ENCODE results near the gene WWP2.

Gene WWP2

DNA sequence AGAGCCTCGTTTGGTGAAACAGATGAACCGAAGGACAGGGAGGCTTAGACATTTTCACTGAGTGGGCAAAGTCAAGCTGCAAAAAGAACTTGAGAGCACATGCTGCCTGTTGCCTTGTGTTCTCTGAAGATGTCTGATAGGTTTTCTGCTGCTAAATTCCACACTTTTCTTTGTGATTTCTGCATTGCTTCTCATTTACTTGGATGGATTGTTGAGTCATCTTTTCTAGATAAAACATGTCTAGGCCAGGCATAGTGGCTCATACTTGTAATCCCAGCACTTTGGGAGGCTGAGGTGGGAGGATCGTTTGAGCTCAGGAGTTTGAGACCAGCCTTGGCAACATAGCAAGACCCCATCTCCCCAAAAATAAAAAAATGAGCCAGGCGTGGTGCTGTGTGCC lies 108.6 kb downstream of the WWP2 start:
- TF ChIP-seq, protein P1, sequence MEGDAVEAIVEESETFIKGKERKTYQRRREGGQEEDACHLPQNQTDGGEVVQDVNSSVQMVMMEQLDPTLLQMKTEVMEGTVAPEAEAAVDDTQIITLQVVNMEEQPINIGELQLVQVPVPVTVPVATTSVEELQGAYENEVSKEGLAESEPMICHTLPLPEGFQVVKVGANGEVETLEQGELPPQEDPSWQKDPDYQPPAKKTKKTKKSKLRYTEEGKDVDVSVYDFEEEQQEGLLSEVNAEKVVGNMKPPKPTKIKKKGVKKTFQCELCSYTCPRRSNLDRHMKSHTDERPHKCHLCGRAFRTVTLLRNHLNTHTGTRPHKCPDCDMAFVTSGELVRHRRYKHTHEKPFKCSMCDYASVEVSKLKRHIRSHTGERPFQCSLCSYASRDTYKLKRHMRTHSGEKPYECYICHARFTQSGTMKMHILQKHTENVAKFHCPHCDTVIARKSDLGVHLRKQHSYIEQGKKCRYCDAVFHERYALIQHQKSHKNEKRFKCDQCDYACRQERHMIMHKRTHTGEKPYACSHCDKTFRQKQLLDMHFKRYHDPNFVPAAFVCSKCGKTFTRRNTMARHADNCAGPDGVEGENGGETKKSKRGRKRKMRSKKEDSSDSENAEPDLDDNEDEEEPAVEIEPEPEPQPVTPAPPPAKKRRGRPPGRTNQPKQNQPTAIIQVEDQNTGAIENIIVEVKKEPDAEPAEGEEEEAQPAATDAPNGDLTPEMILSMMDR (IDR thresholded peaks at IDR 0.05), result no peak

DNA sequence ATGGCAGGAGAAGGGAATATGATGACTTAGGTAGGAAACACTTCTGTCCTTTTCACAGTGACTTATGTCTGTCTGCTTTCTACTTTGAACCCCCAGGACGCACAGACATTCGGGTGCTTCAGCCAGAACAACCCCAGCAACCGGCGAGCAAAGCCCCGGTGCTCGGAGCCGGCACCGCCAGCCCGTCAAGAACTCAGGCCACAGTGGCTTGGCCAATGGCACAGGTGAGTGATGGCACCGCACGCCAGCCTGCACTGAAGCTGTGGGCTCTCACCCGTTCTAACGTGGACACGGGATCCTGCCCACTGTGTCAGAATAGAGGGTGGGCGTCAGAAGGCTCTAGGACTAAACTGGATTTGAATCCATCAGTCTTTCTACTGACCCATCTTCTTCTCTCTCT lies 109.6 kb downstream of the WWP2 start:
- TF ChIP-seq, protein P1 (IDR thresholded peaks at IDR 0.05), result no peak

DNA sequence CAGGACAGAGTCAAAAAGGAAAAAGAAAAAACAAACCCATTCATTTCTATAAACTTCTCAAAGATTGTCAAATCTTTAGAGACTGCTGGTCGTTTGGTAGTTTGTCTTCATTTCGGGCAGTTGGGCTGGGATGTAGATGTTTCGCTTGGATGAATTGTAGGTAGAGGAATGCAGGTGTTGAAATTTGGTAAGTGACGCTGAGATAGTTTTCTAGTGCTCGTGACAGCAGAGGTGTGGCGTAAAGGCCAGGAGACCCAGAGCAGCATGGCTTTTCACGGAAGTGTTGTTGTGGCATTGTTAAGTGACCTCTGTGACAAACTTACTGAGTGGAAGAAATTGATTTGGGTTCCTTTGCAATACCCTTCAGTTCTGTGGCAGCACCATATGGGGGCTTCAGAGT lies 110.8 kb downstream of the WWP2 start:
- TF ChIP-seq, protein P1 (IDR thresholded peaks at IDR 0.05), result no peak

DNA sequence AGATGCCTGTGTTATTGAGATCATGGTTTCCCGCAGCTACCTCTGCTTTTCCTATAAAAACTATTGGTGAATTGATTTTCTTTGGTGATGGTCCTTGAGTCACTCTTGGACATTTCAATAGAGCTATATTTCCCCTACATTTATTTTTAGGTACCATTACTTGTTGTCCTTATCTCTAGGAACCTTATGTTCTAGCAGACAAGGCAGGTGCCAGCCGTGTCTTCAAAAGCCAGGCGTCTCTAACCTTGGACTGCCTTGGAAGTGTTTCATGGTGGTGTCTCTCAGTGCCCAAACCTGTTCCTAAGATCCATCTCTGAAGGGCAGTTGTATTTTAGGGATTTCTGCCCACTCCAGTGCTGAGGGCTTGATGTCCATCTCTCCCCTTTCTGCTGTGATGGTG lies 111.7 kb downstream of the WWP2 start:
- TF ChIP-seq, protein P1 (IDR thresholded peaks at IDR 0.05), result no peak

DNA sequence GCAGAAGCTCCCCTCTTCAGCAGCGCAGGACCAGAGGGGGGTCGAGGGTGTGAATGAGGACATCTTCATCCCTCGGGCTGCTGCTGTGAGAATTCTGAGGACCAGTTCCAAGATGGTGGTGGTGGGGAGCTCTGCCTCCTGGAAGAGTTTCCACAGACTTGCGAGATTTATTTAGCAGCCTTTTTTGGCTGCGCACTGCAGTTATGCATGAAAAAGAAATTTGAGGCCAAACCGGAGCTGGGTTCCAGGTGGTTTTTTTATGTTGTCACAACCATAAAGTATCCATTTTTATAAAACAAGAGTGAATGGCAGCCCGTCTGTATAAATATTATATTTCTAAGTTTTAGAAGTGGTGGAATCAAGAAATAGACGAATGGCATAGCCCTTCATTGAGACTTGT lies 112.1 kb downstream of the WWP2 start:
- TF ChIP-seq, protein P1 (IDR thresholded peaks at IDR 0.05), result no peak

GRCh38 chr16:69880640-69881133 lies 118.6 kb downstream of the WWP2 start:
- TF ChIP-seq, protein P1 (IDR thresholded peaks at IDR 0.05), result no peak

DNA sequence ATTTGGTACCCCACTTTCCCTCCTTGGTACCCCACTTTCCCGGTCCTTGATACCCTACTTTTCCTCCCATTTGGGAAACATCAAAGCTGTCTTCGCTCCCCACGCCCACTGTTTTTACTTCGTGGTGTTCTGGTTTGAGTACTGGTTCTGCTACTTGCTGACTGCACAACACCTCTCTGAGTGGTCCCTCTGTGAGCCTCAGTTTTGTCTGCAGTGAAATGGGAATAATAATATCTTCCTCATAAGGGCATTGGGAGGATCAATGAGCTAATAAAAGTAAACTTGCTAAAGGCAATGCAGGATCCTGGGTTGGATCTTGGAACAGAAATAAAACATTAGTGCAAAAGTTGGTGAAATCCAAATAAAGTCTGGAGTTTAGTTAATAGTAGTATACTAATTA lies 119.0 kb downstream of the WWP2 start:
- TF ChIP-seq, protein P1 (IDR thresholded peaks at IDR 0.05), result no peak

DNA sequence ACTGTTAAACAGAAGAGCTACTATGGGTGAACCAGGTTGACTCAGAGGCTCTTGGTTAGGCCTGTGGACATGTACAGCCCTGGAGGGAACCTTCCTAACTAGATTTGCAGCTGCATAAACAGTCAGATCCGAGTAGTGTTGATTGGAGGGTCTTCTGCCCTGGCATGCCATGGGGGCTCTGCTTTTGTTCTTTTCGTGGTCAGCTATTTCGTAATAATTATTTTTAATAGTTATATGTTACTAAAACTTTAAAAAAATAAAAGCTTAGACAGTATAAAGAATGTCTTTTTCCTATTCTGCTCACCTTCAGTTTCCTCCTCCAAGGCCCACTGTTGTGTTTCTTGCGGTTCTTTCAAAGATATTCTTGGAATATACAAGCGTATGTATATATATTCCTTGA lies 121.6 kb downstream of the WWP2 start:
- TF ChIP-seq, protein P1 (IDR thresholded peaks at IDR 0.05), result no peak
